SK-N-SH treated with all-trans-retinoic acid at 6 μM for 48 hours (cell line): ENCODE data around the gene FNIP2.

Experiments used
- ATAC-seq: fragments of 200-7000 bp; cut with Tn5 transposase; 3 replicates; pipeline ENCODE4 v1.9.1; 2020; ENCODE audit warnings: mild to moderate bottlenecking, moderate library complexity
- ARNTL ChIP-seq: fragments of 450-650 bp; formaldehyde crosslinking; IDR thresholded peaks from 2 replicates; pipeline ENCODE4 v1.5.0; 2020; ENCODE audit warnings: low read depth, mild to moderate bottlenecking, moderate library complexity, borderline replicate concordance
- BACH2 ChIP-seq: fragments of 250-450 bp; sonication (Bioruptor Pico); IDR thresholded peaks from 2 replicates; pipeline ENCODE4 v1.9.0; 2021; ENCODE audit warnings: mild to moderate bottlenecking, borderline replicate concordance
- CSRNP3 ChIP-seq: fragments of 250-450 bp; sonication (Bioruptor Pico); IDR thresholded peaks from 2 replicates; pipeline ENCODE4 v1.5.1; 2021; ENCODE audit warnings: mild to moderate bottlenecking, moderate library complexity
- ESRRG ChIP-seq: fragments of 250-450 bp; sonication (Bioruptor Pico); IDR thresholded peaks from 2 replicates; pipeline ENCODE4 v1.6.1; 2021; ENCODE audit warnings: mild to moderate bottlenecking
- GLIS3 ChIP-seq: fragments of 250-450 bp; sonication (Bioruptor Pico); IDR thresholded peaks from 2 replicates; pipeline ENCODE4 v1.5.0; 2020; ENCODE audit warnings: mild to moderate bottlenecking, moderate library complexity
- ISL1 ChIP-seq: fragments of 250-450 bp; sonication (Bioruptor Pico); IDR thresholded peaks from 2 replicates; pipeline ENCODE4 v2.1.2; 2022; ENCODE audit warnings: mild to moderate bottlenecking, moderate library complexity
- SNAI2 ChIP-seq: fragments of 250-450 bp; sonication (Bioruptor Pico); IDR thresholded peaks from 2 replicates; pipeline ENCODE4 v1.5.0; 2020; ENCODE audit warnings: mild to moderate bottlenecking, moderate library complexity
- TCF4 ChIP-seq: fragments of 250-450 bp; sonication (Bioruptor Pico); IDR thresholded peaks from 2 replicates; pipeline ENCODE4 v1.8.0; 2021; ENCODE audit warnings: mild to moderate bottlenecking, moderate library complexity, borderline replicate concordance
- TOX ChIP-seq: fragments of 250-450 bp; sonication (Bioruptor Pico); IDR thresholded peaks from 2 replicates; pipeline ENCODE4 v1.8.0; 2021; ENCODE audit warnings: mild to moderate bottlenecking, moderate library complexity, borderline replicate concordance
- ZFP3 ChIP-seq: fragments of 250-450 bp; sonication (Bioruptor Pico); IDR thresholded peaks from 2 replicates; pipeline ENCODE4 v1.5.0; 2020; ENCODE audit warnings: mild to moderate bottlenecking, moderate library complexity
- ZFP30 ChIP-seq: fragments of 450-650 bp; formaldehyde crosslinking; IDR thresholded peaks from 2 replicates; pipeline ENCODE4 v1.5.0; 2022; ENCODE audit warnings: mild to moderate bottlenecking, moderate library complexity
- ZNF565 ChIP-seq: fragments of 450-650 bp; formaldehyde crosslinking; conservative IDR thresholded peaks from 2 replicates; pipeline ENCODE4 v1.5.0; 2020; ENCODE audit warnings: low read depth, mild to moderate bottlenecking, moderate library complexity
- ZNF70 ChIP-seq: fragments of 450-650 bp; formaldehyde crosslinking; IDR thresholded peaks from 2 replicates; pipeline ENCODE4 v1.5.0; 2020; ENCODE audit warnings: mild to moderate bottlenecking, moderate library complexity
- TF ChIP-seq, protein P1 (sequence below): fragments of 250-450 bp; sonication (Bioruptor Pico); IDR thresholded peaks from 2 replicates; pipeline ENCODE4 v1.8.0; 2021; ENCODE audit warnings: low read depth, mild to moderate bottlenecking, moderate library complexity, borderline replicate concordance
- TF ChIP-seq, protein P2 (sequence below): fragments of 250-450 bp; sonication (Bioruptor Pico); IDR thresholded peaks from 2 replicates; pipeline ENCODE4 v1.5.1; 2020; ENCODE audit warnings: low read depth, mild to moderate bottlenecking, moderate library complexity
- TF ChIP-seq, protein P3 (sequence below): fragments of 250-450 bp; sonication (Bioruptor Pico); IDR thresholded peaks from 2 replicates; pipeline ENCODE4 v1.8.0; 2020; ENCODE audit warnings: mild to moderate bottlenecking, moderate library complexity, borderline replicate concordance

Gene FNIP2

GRCh38 chr4:158817562-158818296 is 48.9 kb downstream of the FNIP2 start:
- no peak for ATAC-seq
- TF ChIP-seq, protein P1, sequence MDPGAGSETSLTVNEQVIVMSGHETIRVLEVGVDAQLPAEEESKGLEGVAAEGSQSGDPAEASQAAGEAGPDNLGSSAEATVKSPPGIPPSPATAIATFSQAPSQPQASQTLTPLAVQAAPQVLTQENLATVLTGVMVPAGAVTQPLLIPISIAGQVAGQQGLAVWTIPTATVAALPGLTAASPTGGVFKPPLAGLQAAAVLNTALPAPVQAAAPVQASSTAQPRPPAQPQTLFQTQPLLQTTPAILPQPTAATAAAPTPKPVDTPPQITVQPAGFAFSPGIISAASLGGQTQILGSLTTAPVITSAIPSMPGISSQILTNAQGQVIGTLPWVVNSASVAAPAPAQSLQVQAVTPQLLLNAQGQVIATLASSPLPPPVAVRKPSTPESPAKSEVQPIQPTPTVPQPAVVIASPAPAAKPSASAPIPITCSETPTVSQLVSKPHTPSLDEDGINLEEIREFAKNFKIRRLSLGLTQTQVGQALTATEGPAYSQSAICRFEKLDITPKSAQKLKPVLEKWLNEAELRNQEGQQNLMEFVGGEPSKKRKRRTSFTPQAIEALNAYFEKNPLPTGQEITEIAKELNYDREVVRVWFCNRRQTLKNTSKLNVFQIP = no peak
- TF ChIP-seq BACH2 (CRISPR knock-in tag) = no peak
- TF ChIP-seq ZFP30 (CRISPR knock-in tag) = no peak
- TF ChIP-seq, protein P2, sequence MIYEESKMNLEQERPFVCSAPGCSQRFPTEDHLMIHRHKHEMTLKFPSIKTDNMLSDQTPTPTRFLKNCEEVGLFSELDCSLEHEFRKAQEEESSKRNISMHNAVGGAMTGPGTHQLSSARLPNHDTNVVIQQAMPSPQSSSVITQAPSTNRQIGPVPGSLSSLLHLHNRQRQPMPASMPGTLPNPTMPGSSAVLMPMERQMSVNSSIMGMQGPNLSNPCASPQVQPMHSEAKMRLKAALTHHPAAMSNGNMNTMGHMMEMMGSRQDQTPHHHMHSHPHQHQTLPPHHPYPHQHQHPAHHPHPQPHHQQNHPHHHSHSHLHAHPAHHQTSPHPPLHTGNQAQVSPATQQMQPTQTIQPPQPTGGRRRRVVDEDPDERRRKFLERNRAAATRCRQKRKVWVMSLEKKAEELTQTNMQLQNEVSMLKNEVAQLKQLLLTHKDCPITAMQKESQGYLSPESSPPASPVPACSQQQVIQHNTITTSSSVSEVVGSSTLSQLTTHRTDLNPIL (CRISPR knock-in tag) = no peak

DNA sequence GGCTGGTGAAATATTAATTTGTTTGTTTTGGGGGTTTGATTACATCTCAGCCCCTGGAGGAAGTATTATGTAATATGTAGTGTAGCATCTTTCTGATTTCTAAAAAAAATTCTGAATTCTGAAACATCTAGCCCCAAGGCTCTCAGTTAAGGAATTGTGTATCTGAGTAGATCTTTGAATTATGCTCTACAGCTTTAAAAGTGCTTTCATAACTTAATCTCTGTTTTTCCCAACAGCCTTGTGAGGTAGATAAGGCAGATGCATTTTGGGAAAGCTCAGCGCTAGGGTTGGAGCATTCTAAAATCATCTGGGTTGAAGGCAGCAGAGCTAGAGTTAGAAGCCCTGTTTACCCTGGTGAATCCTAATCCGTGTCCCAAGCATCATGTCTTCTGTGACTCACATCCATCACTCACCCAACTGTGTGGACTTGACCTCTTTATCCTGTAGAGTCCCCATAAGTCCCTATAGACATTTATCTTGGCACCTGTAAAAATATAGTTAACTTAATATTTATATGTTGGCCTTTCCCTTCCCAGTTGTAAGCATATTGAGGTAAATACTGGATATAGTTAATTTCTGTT is 49.8 kb downstream of the FNIP2 start:
- ATAC-seq = no peak
- TF ChIP-seq TOX (CRISPR knock-in tag) (no peak), ESRRG (CRISPR knock-in tag) (no peak), CSRNP3 (CRISPR knock-in tag) (no peak), BACH2 (CRISPR knock-in tag) (no peak), ZNF70 (CRISPR knock-in tag) (no peak), ZFP3 (CRISPR knock-in tag) (no peak), SNAI2 (no peak), GLIS3 (CRISPR knock-in tag) (no peak), ISL1 (CRISPR knock-in tag) (no peak)

- no peak for ATAC-seq
- TF ChIP-seq BACH2 (CRISPR knock-in tag) (no peak), ZNF565 (CRISPR knock-in tag) (no peak), TOX (CRISPR knock-in tag) (no peak), TCF4 (CRISPR knock-in tag) (no peak)
- TF ChIP-seq, protein P1 = no peak
Observed at GRCh38 chr4:158819942-158820786, 51.3 kb downstream of the FNIP2 start.

DNA sequence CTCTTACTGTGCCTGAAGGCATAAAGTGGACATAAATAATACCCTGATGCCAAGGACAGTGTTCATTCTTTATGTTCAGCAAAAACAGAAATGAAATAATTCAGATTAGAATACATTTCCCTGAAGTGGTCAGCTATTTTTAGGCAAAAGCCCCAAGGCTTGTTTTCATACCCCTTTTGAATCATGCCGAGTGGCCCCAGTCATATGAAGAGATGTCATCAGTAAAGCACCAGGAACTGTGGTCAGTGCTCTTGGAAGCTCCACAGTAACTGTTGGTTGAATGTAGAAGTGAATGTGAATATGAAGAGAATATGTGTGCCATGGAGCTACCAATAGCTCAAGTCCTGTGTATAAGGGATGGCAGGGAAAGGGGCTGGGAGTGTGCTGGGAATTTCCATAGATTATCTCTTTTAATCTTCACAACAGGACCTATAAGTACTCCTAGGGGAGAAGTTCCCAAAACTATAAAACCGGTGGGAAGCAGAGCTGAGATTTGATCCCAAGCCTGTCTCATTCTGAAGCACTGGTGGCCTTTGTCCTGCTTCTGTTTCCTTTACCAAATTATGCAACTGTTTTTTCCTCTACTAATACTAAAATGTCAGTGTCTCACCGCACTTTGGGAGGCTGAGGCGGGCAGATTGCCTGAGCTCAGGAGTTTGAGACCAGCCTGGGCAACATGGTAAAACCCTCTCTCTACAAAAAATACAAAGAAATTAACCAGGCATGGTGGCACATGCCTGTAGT is 52.6 kb downstream of the FNIP2 start:
- ATAC-seq = no peak
- TF ChIP-seq CSRNP3 (CRISPR knock-in tag) (no peak), ARNTL (CRISPR knock-in tag) (no peak), ZNF565 (CRISPR knock-in tag) (no peak), ESRRG (CRISPR knock-in tag) (no peak), TCF4 (CRISPR knock-in tag) (no peak), ZFP3 (CRISPR knock-in tag) (no peak), SNAI2 (no peak)
- TF ChIP-seq, protein P3, sequence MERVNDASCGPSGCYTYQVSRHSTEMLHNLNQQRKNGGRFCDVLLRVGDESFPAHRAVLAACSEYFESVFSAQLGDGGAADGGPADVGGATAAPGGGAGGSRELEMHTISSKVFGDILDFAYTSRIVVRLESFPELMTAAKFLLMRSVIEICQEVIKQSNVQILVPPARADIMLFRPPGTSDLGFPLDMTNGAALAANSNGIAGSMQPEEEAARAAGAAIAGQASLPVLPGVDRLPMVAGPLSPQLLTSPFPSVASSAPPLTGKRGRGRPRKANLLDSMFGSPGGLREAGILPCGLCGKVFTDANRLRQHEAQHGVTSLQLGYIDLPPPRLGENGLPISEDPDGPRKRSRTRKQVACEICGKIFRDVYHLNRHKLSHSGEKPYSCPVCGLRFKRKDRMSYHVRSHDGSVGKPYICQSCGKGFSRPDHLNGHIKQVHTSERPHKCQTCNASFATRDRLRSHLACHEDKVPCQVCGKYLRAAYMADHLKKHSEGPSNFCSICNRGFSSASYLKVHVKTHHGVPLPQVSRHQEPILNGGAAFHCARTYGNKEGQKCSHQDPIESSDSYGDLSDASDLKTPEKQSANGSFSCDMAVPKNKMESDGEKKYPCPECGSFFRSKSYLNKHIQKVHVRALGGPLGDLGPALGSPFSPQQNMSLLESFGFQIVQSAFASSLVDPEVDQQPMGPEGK (CRISPR knock-in tag) = no peak
- TF ChIP-seq, protein P1 = no peak
